H1 (cell line): ENCODE data around the gene CMIP. TPM values are rescaled to one million over a fixed set of nuclear protein-coding genes. Genes with fewer than 3 reads are reported as not detected.
A peak's percentile ranks its signal among the peaks of the same experiment; 100 is the strongest.

Experiments used
- CTCF ChIA-PET: fragments of 300-600 bp; sonication (Branson Sonifier 250); formaldehyde crosslinking; loops from one replicate; lab custom pipeline; 2021; ENCODE audit not compliant: partially characterized antibody; lab: Charles Lee
- POLR2A ChIA-PET: fragments of 300-600 bp; sonication (Branson Sonifier 250); formaldehyde crosslinking; loops from one replicate; lab custom pipeline; 2021; ENCODE audit warnings: inconsistent platforms; ENCODE audit not compliant: partially characterized antibody; lab: Charles Lee
- DNase-seq, 2 experiments: peaks; one replicate each; pipeline versions ENCODE4 v3.0.0 to v3.0.0-alpha.2; 2010 to 2022; ENCODE audit warnings: low spot score in 2 of 2, low read depth in 1 of 2, mixed read lengths in 1 of 2
- FAIRE-seq: peaks from 2 replicates; lab custom pipeline; 2011; peaks lifted over from hg19 to GRCh38; lab: Jason Lieb, UNC
- H2AFZ ChIP-seq: 2 replicates; pipeline ENCODE4 v1.8.1; 2012; ENCODE audit warnings: low read length, inconsistent platforms
- H2AK5ac ChIP-seq: 2 replicates; pipeline ENCODE4 v1.6.1; 2013; ENCODE audit warnings: low read depth, low read length
- H2BK120ac ChIP-seq: replicated peaks from 2 replicates; pipeline ENCODE3; 2013; ENCODE audit warnings: low read depth, low read length, inconsistent platforms
- H2BK12ac ChIP-seq: 2 replicates; pipeline ENCODE4 v1.6.1; 2013; ENCODE audit warnings: low read depth, low read length
- H2BK15ac ChIP-seq: 2 replicates; pipeline ENCODE4 v1.6.1; 2013; ENCODE audit warnings: low read length
- H2BK20ac ChIP-seq: 2 replicates; pipeline ENCODE4 v1.6.1; 2013; ENCODE audit warnings: low read length
- H2BK5ac ChIP-seq: 2 replicates; pipeline ENCODE4 v1.6.1; 2013; ENCODE audit warnings: low read depth, low read length
- H3K14ac ChIP-seq: 2 replicates; pipeline ENCODE4 v1.6.1; 2013; ENCODE audit warnings: inconsistent platforms; ENCODE audit not compliant: insufficient read length
- H3K18ac ChIP-seq: 2 replicates; pipeline ENCODE4 v1.6.1; 2013; ENCODE audit warnings: low read length; ENCODE audit errors: extremely low read depth
- H3K23ac ChIP-seq: 2 replicates; pipeline ENCODE4 v1.6.1; 2013; ENCODE audit warnings: inconsistent platforms; ENCODE audit not compliant: insufficient read length
- H3K23me2 ChIP-seq: 2 replicates; pipeline ENCODE4 v1.6.1; 2013; ENCODE audit warnings: low read depth, low read length
- H3K27ac ChIP-seq: 2 replicates; pipeline ENCODE4 v1.6.1; 2011; ENCODE audit warnings: low read depth, low read length, inconsistent platforms
- H3K27me3 ChIP-seq, 4 experiments: replicated peaks in 1 of 4; 1 replicate in 1 of 4; 2 replicates in 3 of 4; pipeline versions ENCODE4 v1.6.1 to v1.8.1; 2011 to 2013; ENCODE audit warnings: low read length in 3 of 4, mild to moderate bottlenecking in 3 of 4, inconsistent platforms in 2 of 4, mixed read lengths in 2 of 4, moderate library complexity in 1 of 4; ENCODE audit not compliant: control insufficient read depth in 3 of 4, insufficient read depth in 3 of 4; ENCODE audit errors: extremely low read depth in 1 of 4
- H3K36me3 ChIP-seq, 4 experiments: 2 replicates each; pipeline versions ENCODE4 v1.6.1 to v1.8.1; 2011 to 2013; ENCODE audit warnings: mild to moderate bottlenecking in 4 of 4, low read length in 3 of 4, moderate library complexity in 2 of 4, control low read depth in 1 of 4, inconsistent platforms in 1 of 4; ENCODE audit not compliant: insufficient read depth in 4 of 4, control insufficient read depth in 2 of 4
- H3K4ac ChIP-seq: replicated peaks from 2 replicates; pipeline ENCODE3; 2013; ENCODE audit warnings: low read length, low read depth, mixed read lengths, inconsistent platforms; ENCODE audit not compliant: insufficient read length
- H3K4me1 ChIP-seq, 4 experiments: replicated peaks in 1 of 4; 1 replicate in 1 of 4; 2 replicates in 3 of 4; pipeline versions ENCODE4 v1.6.1 to v1.8.1; 2011 to 2013; ENCODE audit warnings: low read length in 3 of 4, inconsistent platforms in 2 of 4, mixed read lengths in 1 of 4; ENCODE audit not compliant: insufficient read depth in 4 of 4, control insufficient read depth in 3 of 4
- H3K4me2 ChIP-seq, 2 experiments: 2 replicates each; pipeline versions ENCODE4 v1.6.1 to v1.8.1; 2011 to 2013; ENCODE audit warnings: low read depth in 2 of 2, low read length in 2 of 2, control low read depth in 1 of 2, inconsistent platforms in 1 of 2, mild to moderate bottlenecking in 1 of 2; ENCODE audit not compliant: insufficient read depth in 1 of 2
- H3K4me3 ChIP-seq, 4 experiments: fragments of 200-600, 300-600 bp in 1 of 4; sonication (generic), shearing (Covaris generic), sonication (Bioruptor Twin) in 1 of 4; 2 replicates each; pipeline versions ENCODE4 v1.5.1 to v1.8.1; 2011 to 2016; ENCODE audit warnings: low read length in 4 of 4, low read depth in 3 of 4, control low read depth in 2 of 4, inconsistent platforms in 2 of 4, mild to moderate bottlenecking in 2 of 4, mixed read lengths in 1 of 4, moderate library complexity in 1 of 4; ENCODE audit not compliant: insufficient read depth in 2 of 4; ENCODE audit errors: extremely low read depth in 1 of 4
- H3K56ac ChIP-seq: replicated peaks from 2 replicates; pipeline ENCODE3; 2013; ENCODE audit warnings: low read depth, mild to moderate bottlenecking, mixed read lengths, low read length, inconsistent platforms; ENCODE audit not compliant: insufficient read length
- H3K79me1 ChIP-seq: 2 replicates; pipeline ENCODE4 v1.6.1; 2013; ENCODE audit warnings: low read depth, low read length, control low read depth
- H3K79me2 ChIP-seq, 2 experiments: 2 replicates each; pipeline versions ENCODE4 v1.6.1 to v1.8.1; 2012 to 2013; ENCODE audit warnings: low read length in 2 of 2, mild to moderate bottlenecking in 2 of 2, inconsistent platforms in 1 of 2; ENCODE audit not compliant: insufficient read depth in 2 of 2, control insufficient read depth in 1 of 2
- H3K9ac ChIP-seq, 4 experiments: replicated peaks in 1 of 4; 1 replicate in 1 of 4; 2 replicates in 3 of 4; pipeline versions ENCODE4 v1.6.1 to v1.8.1; 2011 to 2013; ENCODE audit warnings: low read depth in 3 of 4, low read length in 3 of 4, control low read depth in 2 of 4, mild to moderate bottlenecking in 2 of 4, moderate library complexity in 2 of 4, inconsistent platforms in 1 of 4; ENCODE audit errors: extremely low read depth in 1 of 4
- H3K9me3 ChIP-seq, 2 experiments: 2 replicates each; pipeline versions ENCODE4 v1.6.1 to v1.8.1; 2012 to 2013; ENCODE audit warnings: mild to moderate bottlenecking in 2 of 2, moderate library complexity in 2 of 2, control low read depth in 1 of 2, inconsistent platforms in 1 of 2, low read depth in 1 of 2, low read length in 1 of 2, mixed read lengths in 1 of 2; ENCODE audit not compliant: insufficient read depth in 2 of 2
- H4K20me1 ChIP-seq, 2 experiments: replicated peaks in 1 of 2; 2 replicates each; pipeline versions ENCODE3 to v1.8.1; 2011 to 2013; ENCODE audit warnings: inconsistent platforms in 2 of 2, low read length in 2 of 2, mild to moderate bottlenecking in 1 of 2; ENCODE audit not compliant: insufficient read depth in 2 of 2, control insufficient read depth in 1 of 2
- H4K5ac ChIP-seq: 2 replicates; pipeline ENCODE4 v1.6.1; 2013; ENCODE audit warnings: low read length, low read depth, mixed read lengths, inconsistent platforms; ENCODE audit not compliant: insufficient read length
- H4K8ac ChIP-seq: 2 replicates; pipeline ENCODE4 v1.8.0; 2013; ENCODE audit warnings: mild to moderate bottlenecking, moderate library complexity, low read length, inconsistent platforms; ENCODE audit not compliant: insufficient read depth; ENCODE audit errors: extremely low read depth
- H4K91ac ChIP-seq: replicated peaks from 2 replicates; pipeline ENCODE3; 2013; ENCODE audit warnings: low read length, mixed read lengths, inconsistent platforms; ENCODE audit not compliant: insufficient read length
- BRCA1 ChIP-seq: IDR thresholded peaks from 2 replicates; pipeline ENCODE4 v1.6.1; 2012; ENCODE audit warnings: low read depth, low read length, improper control_type of control experiment
- POLR2AphosphoS5 ChIP-seq: IDR thresholded peaks from 2 replicates; pipeline ENCODE4 v1.6.1; 2011; ENCODE audit warnings: low read depth, low read length
- WGBS, 2 experiments: shearing (Covaris generic) in 1 of 2; methylation state at CpG; one replicate each; pipeline versions ENCODE4 v1.1.6 to v1.1.7; 2013 to 2015; ENCODE audit warnings: low lambda C conversion rate in 2 of 2, mixed read lengths in 2 of 2, inconsistent platforms in 1 of 2, low coverage in 1 of 2, missing lambda C conversion rate in 1 of 2; ENCODE audit not compliant: insufficient replicate concordance in 2 of 2, insufficient coverage in 1 of 2, insufficient read length in 1 of 2; ENCODE audit errors: extremely low coverage in 1 of 2, missing lambda C conversion rate in 1 of 2; 5-methylcytosine and 5-hydroxymethylcytosine counted together
- polyA plus RNA-seq, 7 experiments: library from polyadenylated mRNA; depleted of rRNA in 3 of 7; stranded (reverse) in 5 of 7; unstranded in 2 of 7; fragments of >200 nt in 5 of 7; fragments of 200-250 nt in 2 of 7; gene quantifications; 1 replicate in 5 of 7; 2 replicates in 1 of 7; 4 replicates in 1 of 7; pipeline versions ENCODE4 v1.2.1 to v1.2.3, GENCODE V29; 2011 to 2013; ENCODE audit warnings: missing spikeins in 2 of 7, mixed read lengths in 2 of 7
- total RNA-seq: library from RNA; stranded (reverse); fragmentation: NEBNext Ultra II Directional; extraction: Animal tissue kit (Norgen Biotek cat#: 25700); gene quantifications from 2 replicates; pipeline ENCODE4 v1.2.1, GENCODE V29; 2021

The CMIP gene
- total and polyA plus RNA-seq, 2 of the 8 experiments (the other 6 are each of a cell fraction or from before 2014, with no cell fraction given) = 7.9 to 53.2 TPM

GRCh38 chr16:81700780-81701165 lies 256.2 kb downstream of the CMIP start:
- Histone ChIP-seq H3K4ac (no peak overlapping the region), H2BK15ac (no peak overlapping the region), H3K9me3 (no peaks in the 10 kb centered on the region), H3K14ac (no peak overlapping the region), H4K20me1 (peaks cover 2 to 6% of the 10 kb centered on the region in 2 experiments), H3K23me2 (no peaks in the 10 kb centered on the region), H3K4me1 (no peaks in the 10 kb centered on the region; a peak in 1 of 7 replicates), H2AK5ac (no peak overlapping the region), H3K79me1 (no peaks in the 10 kb centered on the region), H3K27me3 (no peaks in the 10 kb centered on the region), H3K9ac (no peak overlapping the region), H3K4me2 (no peak overlapping the region), H3K79me2 (no peaks in the 10 kb centered on the region), H3K56ac (no peak overlapping the region), H3K36me3 (peaks cover 4 to 20% (median 9%) of the 10 kb centered on the region in 4 experiments; a peak in 5 of 8 replicates), H2BK5ac (peak overlapping the region; percentile 24; the same call in 1 of the 2 replicates), H2BK20ac (no peak overlapping the region), H4K8ac (0 out of 2 replicates have a peak overlapping the region, but pooled peaks have one; percentile 14), H3K18ac (no peak overlapping the region), H4K91ac (no peak overlapping the region), H2AFZ (no peak overlapping the region), H3K4me3 (no peak overlapping the region), H3K23ac (no peak overlapping the region), H2BK12ac (no peak overlapping the region), H4K5ac (no peak overlapping the region), H3K27ac (no peak overlapping the region), H2BK120ac (no peak overlapping the region)
- DNase-seq (no peak), FAIRE-seq (no peak)
- 92% methylated on average over 3 of the region's 4 CpGs; no CpG with 5 or more reads in 1 of the 2 experiments for WGBS, 2 experiments
- TF ChIP-seq BRCA1 (no peak), POLR2AphosphoS5 (0 out of 2 replicates have a peak, but pooled peaks have one; percentile 11)
- ChIA-PET POLR2A (no interaction called here), CTCF (interaction anchor here (0.6 to 9.8 kb wide), 5 partner anchors 13 to 202 kb away, joined by 3 to 134 read pairs (median 3); no protein-coding TSS in a partner anchor)
